Measurements from ENCODE around the gene CTNNA3.

GRCh38 chr10:66071907-66072306 lies 1624.1 kb downstream of the CTNNA3 start:
- TF ChIP-seq, protein P1, sequence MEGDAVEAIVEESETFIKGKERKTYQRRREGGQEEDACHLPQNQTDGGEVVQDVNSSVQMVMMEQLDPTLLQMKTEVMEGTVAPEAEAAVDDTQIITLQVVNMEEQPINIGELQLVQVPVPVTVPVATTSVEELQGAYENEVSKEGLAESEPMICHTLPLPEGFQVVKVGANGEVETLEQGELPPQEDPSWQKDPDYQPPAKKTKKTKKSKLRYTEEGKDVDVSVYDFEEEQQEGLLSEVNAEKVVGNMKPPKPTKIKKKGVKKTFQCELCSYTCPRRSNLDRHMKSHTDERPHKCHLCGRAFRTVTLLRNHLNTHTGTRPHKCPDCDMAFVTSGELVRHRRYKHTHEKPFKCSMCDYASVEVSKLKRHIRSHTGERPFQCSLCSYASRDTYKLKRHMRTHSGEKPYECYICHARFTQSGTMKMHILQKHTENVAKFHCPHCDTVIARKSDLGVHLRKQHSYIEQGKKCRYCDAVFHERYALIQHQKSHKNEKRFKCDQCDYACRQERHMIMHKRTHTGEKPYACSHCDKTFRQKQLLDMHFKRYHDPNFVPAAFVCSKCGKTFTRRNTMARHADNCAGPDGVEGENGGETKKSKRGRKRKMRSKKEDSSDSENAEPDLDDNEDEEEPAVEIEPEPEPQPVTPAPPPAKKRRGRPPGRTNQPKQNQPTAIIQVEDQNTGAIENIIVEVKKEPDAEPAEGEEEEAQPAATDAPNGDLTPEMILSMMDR (IDR thresholded peaks at IDR 0.05; ENCODE audit: extremely low read depth in 1 of 2, insufficient read depth in 1 of 2, low read depth in 1 of 2, low read length in 2 of 2): no peak
- TF ChIP-seq EZH2 (IDR thresholded peaks at IDR 0.05; ENCODE audit: borderline replicate concordance, low read depth, low read length, severe bottlenecking): no peak
